Common myeloid progenitor, CD34-positive (primary cell): Measurements from ENCODE around the gene ADGRL2.
A peak's percentile ranks its signal among the peaks of the same experiment; 100 is the strongest.

ENCODE experiments used
- CTCF ChIA-PET: fragments of 350-600 bp; sonication (Branson Sonifier 250); formaldehyde crosslinking; loops from one replicate; lab custom pipeline; 2021; ENCODE audit warnings: antibody characterized with exemption; lab: Charles Lee
- POLR2A ChIA-PET: fragments of 350-600 bp; sonication (Branson Sonifier 250); formaldehyde crosslinking; loops from one replicate; lab custom pipeline; 2021; ENCODE audit warnings: antibody characterized with exemption; lab: Charles Lee
- DNase-seq, 3 donors: peaks; one replicate each; pipeline versions ENCODE4 v3.0.0 to v3.0.0-alpha.2; 2013
- H3K27ac ChIP-seq, 2 experiments: 1 replicate in 1 of 2; 2 replicates in 1 of 2; pipeline ENCODE4 v1.7.0; 2013; ENCODE audit warnings: inconsistent platforms in 2 of 2, low read length in 2 of 2, mild to moderate bottlenecking in 2 of 2, low read depth in 1 of 2, moderate library complexity in 1 of 2; ENCODE audit not compliant: severe bottlenecking in 2 of 2, insufficient read depth in 1 of 2, poor library complexity in 1 of 2
- H3K27me3 ChIP-seq, 5 experiments: replicated peaks in 2 of 5; 1 replicate in 3 of 5; 2 replicates in 2 of 5; pipeline versions ENCODE4 v1.6.1 to v1.7.0; 2013; ENCODE audit warnings: low read length in 4 of 5, mild to moderate bottlenecking in 2 of 5, moderate library complexity in 2 of 5, inconsistent platforms in 1 of 5; ENCODE audit not compliant: insufficient read depth in 5 of 5, control insufficient read depth in 4 of 5
- H3K36me3 ChIP-seq, 4 experiments: 1 replicate in 2 of 4; 2 replicates in 2 of 4; pipeline versions ENCODE4 v1.6.1 to v1.7.0; 2013; ENCODE audit warnings: low read length in 3 of 4, control low read depth in 1 of 4, mild to moderate bottlenecking in 1 of 4; ENCODE audit not compliant: control insufficient read depth in 4 of 4, insufficient read depth in 4 of 4
- H3K4me1 ChIP-seq, 4 experiments: 1 replicate in 3 of 4; 2 replicates in 1 of 4; pipeline versions ENCODE4 v1.6.1 to v1.7.1; 2013; ENCODE audit warnings: low read length in 3 of 4, mild to moderate bottlenecking in 3 of 4, control low read depth in 1 of 4, inconsistent platforms in 1 of 4, moderate library complexity in 1 of 4; ENCODE audit not compliant: control insufficient read depth in 4 of 4, insufficient read depth in 4 of 4; ENCODE audit errors: control extremely low read depth in 1 of 4
- H3K4me3 ChIP-seq, 7 experiments: 1 replicate in 4 of 7; 2 replicates in 3 of 7; pipeline versions ENCODE4 v1.5.1 to v1.7.0; 2013; ENCODE audit warnings: mild to moderate bottlenecking in 7 of 7, low read length in 6 of 7, moderate library complexity in 6 of 7, inconsistent platforms in 2 of 7, low read depth in 2 of 7, control low read depth in 1 of 7; ENCODE audit not compliant: insufficient read depth in 4 of 7, control insufficient read depth in 1 of 7; ENCODE audit errors: extremely low read depth in 1 of 7
- H3K9me3 ChIP-seq, 5 experiments: 1 replicate in 4 of 5; 2 replicates in 1 of 5; pipeline versions ENCODE4 v1.6.1 to v1.7.1; 2013; ENCODE audit warnings: low read length in 4 of 5, mild to moderate bottlenecking in 2 of 5, inconsistent platforms in 1 of 5, low read depth in 1 of 5, moderate library complexity in 1 of 5; ENCODE audit not compliant: control insufficient read depth in 4 of 5, insufficient read depth in 2 of 5; ENCODE audit errors: control extremely low read depth in 1 of 5
- WGBS: methylation state at CpG from one replicate; pipeline ENCODE4 v1.1.5; 2013; ENCODE audit not compliant: insufficient coverage; 5-methylcytosine and 5-hydroxymethylcytosine counted together

ADGRL2 gene

GRCh38 chr1:81834268-81834667 lies 33.5 kb downstream of the ADGRL2 start:
- DNase-seq: no peak
- POLR2A ChIA-PET: no interaction called here
- H3K4me1 ChIP-seq: no peaks in the 10 kb centered on the region
- WGBS: no CpG with 5 or more reads among the region's 2 CpGs
- H3K9me3 ChIP-seq: no peaks in the 10 kb centered on the region
- H3K27me3 ChIP-seq: peaks cover 0 to 62% (median 18%) of the 10 kb centered on the region in 5 experiments
- CTCF ChIA-PET: no interaction called here
- no peak overlapping the region for H3K27ac ChIP-seq
- H3K4me3 ChIP-seq: no peak overlapping the region
- H3K36me3 ChIP-seq: no peaks in the 10 kb centered on the region

GRCh38 chr1:81834921-81835698 lies 34.4 kb downstream of the ADGRL2 start:
- H3K27me3 ChIP-seq: peaks cover 0 to 62% (median 20%) of the 10 kb centered on the region in 5 experiments
- POLR2A ChIA-PET: no interaction called here
- H3K27ac ChIP-seq: no peak overlapping the region
- no peaks in the 10 kb centered on the region for H3K36me3 ChIP-seq
- H3K9me3 ChIP-seq: no peaks in the 10 kb centered on the region
- no peaks in the 10 kb centered on the region for H3K4me1 ChIP-seq
- 50% methylated on average over 2 of the region's 6 CpGs for WGBS
- no peak overlapping the region for H3K4me3 ChIP-seq
- peak; percentile 1 to 34 (median 23) for DNase-seq
- CTCF ChIA-PET: no interaction called here

GRCh38 chr1:81836007-81836626 lies 35.4 kb downstream of the ADGRL2 start:
- H3K4me3 ChIP-seq: no peak overlapping the region
- H3K4me1 ChIP-seq: no peaks in the 10 kb centered on the region
- H3K27ac ChIP-seq: no peak overlapping the region
- 80% methylated on average over 4 of the region's 4 CpGs for WGBS
- no peaks in the 10 kb centered on the region for H3K9me3 ChIP-seq
- H3K36me3 ChIP-seq: no peaks in the 10 kb centered on the region
- ChIA-PET CTCF (no interaction called here), POLR2A (no interaction called here)
- no peak for DNase-seq
- peaks cover 0 to 62% (median 24%) of the 10 kb centered on the region in 5 experiments for H3K27me3 ChIP-seq

DNA sequence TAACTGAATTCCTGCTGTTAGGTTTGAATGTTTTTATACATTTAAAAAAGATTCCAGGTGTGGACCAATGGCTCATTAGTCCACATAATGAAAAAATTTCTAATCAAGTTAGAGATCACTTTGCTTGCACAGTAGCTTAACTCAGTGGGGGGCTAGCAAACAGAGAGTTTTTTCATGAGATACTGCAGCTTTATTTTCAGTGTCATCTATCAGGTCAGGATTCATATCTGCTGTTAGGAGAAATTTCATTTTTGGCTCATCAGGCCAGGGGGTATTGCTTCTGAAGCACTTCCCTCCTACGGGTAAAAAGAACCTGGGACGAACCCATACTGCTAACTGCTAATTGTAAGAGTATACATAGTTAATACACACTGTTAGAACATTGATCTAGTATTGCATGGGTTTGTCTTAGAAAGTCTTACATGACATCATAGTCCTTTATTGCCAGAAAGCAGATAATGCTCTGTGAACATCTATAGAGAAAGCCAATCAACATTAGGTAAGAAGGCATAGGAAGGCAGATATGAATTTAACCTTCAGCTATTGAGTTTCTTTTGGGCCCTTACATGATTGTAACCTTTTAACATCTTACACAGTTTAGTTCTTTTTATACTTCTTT lies 38.0 kb downstream of the ADGRL2 start:
- DNase-seq: no peak
- Histone ChIP-seq H3K27ac (no peak overlapping the region), H3K36me3 (no peaks in the 10 kb centered on the region), H3K4me3 (no peak overlapping the region), H3K4me1 (no peaks in the 10 kb centered on the region), H3K27me3 (peaks cover 0 to 49% (median 12%) of the 10 kb centered on the region in 5 experiments), H3K9me3 (no peaks in the 10 kb centered on the region)
- ChIA-PET CTCF (no interaction called here), POLR2A (no interaction called here)
- WGBS: no CpG with 5 or more reads among the region's 2 CpGs

DNA sequence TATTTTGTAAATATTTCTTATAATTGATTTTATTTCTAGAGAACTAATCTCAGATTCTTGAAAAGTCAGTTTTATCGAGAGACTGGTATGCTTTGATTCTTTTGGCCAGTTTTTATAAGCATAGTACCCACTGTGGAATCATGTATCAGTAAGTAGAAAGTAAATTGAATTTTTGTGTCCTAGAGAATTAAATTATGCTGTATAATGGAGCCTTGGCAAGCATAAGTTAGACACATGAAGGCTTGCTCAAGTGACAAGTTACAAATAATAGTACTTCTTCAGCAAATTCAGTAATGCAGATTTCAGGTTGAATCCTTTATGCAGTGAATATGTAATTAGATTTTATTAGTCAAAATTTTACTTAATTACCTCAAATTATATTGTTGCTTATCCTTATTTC lies 40.1 kb downstream of the ADGRL2 start:
- POLR2A ChIA-PET: no interaction called here
- H3K9me3 ChIP-seq: no peaks in the 10 kb centered on the region
- no peak for DNase-seq
- no peaks in the 10 kb centered on the region for H3K4me1 ChIP-seq
- H3K36me3 ChIP-seq: no peaks in the 10 kb centered on the region
- CTCF ChIA-PET: no interaction called here
- 100% methylated on average over 1 of the region's 1 CpG for WGBS
- no peak overlapping the region for H3K4me3 ChIP-seq
- peaks cover 0 to 41% (median 9%) of the 10 kb centered on the region in 5 experiments for H3K27me3 ChIP-seq
- H3K27ac ChIP-seq: no peak overlapping the region

DNA sequence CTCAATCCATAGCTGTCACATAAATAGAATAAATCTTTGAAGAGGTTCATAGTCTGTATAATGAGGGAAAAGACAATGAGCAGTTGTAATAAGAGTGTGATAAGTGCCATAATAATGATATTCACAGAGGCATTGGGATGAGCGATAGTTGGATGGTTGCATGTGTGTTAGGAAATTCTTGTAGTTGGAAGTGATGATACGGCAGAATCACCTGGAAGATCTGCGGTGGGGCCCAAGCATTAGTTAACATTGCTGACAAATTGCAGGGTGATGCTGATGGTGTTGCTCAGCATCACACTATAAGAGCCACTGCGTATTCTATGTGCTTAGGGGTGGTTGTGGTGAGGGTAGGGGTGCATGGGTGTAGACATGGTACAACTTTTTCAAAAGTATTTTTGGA lies 41.1 kb downstream of the ADGRL2 start:
- 75% methylated on average over 4 of the region's 4 CpGs for WGBS
- CTCF ChIA-PET: no interaction called here
- POLR2A ChIA-PET: no interaction called here

DNA sequence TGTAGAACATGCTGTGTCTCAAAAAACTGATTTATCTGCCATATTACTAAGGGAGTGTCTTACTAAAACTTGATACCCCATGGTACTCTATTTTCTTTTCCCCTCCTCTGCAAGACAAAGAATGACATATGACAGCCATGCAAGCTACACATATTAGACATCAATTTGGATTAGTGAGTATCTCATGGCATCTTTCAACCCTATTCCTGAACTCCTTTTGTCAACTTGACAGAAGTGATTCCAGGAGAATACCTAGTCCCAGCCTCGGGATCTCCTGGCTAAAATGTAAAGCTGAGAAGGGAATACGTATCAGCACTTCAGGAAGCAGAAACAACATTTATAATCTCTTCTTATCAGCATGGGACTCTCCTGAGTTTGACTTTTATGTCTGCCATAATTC lies 43.7 kb downstream of the ADGRL2 start:
- Histone ChIP-seq H3K4me1 (no peaks in the 10 kb centered on the region), H3K36me3 (no peaks in the 10 kb centered on the region), H3K27ac (no peak overlapping the region), H3K27me3 (peaks cover 0 to 18% (median 5%) of the 10 kb centered on the region in 5 experiments), H3K9me3 (no peaks in the 10 kb centered on the region), H3K4me3 (no peak overlapping the region)
- ChIA-PET POLR2A (no interaction called here), CTCF (no interaction called here)
- WGBS: 100% methylated on average over 1 of the region's 2 CpGs
- DNase-seq: no peak

More for the DNA sequence above, 41.1 kb downstream of the ADGRL2 start:
- no peak for DNase-seq
- H3K4me3 ChIP-seq: no peak overlapping the region
- H3K4me1 ChIP-seq: no peaks in the 10 kb centered on the region
- H3K27me3 ChIP-seq: peaks cover 0 to 31% (median 9%) of the 10 kb centered on the region in 5 experiments
- no peaks in the 10 kb centered on the region for H3K9me3 ChIP-seq
- H3K36me3 ChIP-seq: no peaks in the 10 kb centered on the region
- no peak overlapping the region for H3K27ac ChIP-seq
